HL-60 (cell line): ENCODE results near the gene MYB.

Source experiments
- POLR2AphosphoS5 ChIP-seq: IDR thresholded peaks from 2 replicates; pipeline ENCODE4 v1.6.1; 2012; ENCODE audit warnings: low read depth
- SPI1 ChIP-seq: IDR thresholded peaks from 2 replicates; pipeline ENCODE4 v1.6.1; 2012; ENCODE audit warnings: low read depth, mild to moderate bottlenecking, borderline replicate concordance
- TF ChIP-seq, protein P1 (sequence below): IDR thresholded peaks from one replicate; pipeline ENCODE4 v1.5.1; 2011; ENCODE audit warnings: low read length, control low read depth, inconsistent platforms; ENCODE audit not compliant: insufficient read depth
- TF ChIP-seq, protein P2 (sequence below): IDR thresholded peaks from 2 replicates; pipeline ENCODE4 v1.6.1; 2012; ENCODE audit warnings: low read depth; ENCODE audit not compliant: insufficient replicate concordance

DNA sequence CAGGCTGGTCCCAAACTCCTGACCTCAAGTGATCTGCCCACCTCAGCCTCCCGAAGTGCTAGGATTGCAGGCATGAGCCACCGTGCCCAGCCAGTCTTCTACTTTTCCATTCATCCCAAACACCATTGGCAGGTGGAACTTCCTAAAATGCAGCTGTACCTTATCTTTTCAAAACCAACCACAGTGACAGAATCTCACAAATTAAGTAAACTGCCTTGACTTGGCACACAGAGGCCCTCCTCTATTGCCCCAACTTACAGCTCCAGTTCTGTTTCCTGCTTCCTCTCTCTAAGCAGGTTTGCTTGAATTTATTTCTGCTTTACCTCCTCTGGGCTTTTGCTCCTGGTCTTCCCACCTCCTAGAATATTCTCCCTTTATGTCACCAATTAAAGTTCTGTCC, 7.6 kb downstream of the MYB start:
- TF ChIP-seq, protein P1, sequence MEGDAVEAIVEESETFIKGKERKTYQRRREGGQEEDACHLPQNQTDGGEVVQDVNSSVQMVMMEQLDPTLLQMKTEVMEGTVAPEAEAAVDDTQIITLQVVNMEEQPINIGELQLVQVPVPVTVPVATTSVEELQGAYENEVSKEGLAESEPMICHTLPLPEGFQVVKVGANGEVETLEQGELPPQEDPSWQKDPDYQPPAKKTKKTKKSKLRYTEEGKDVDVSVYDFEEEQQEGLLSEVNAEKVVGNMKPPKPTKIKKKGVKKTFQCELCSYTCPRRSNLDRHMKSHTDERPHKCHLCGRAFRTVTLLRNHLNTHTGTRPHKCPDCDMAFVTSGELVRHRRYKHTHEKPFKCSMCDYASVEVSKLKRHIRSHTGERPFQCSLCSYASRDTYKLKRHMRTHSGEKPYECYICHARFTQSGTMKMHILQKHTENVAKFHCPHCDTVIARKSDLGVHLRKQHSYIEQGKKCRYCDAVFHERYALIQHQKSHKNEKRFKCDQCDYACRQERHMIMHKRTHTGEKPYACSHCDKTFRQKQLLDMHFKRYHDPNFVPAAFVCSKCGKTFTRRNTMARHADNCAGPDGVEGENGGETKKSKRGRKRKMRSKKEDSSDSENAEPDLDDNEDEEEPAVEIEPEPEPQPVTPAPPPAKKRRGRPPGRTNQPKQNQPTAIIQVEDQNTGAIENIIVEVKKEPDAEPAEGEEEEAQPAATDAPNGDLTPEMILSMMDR, result no peak
- TF ChIP-seq SPI1, result peak; percentile 67; the same call in 1 of the 2 replicates
- TF ChIP-seq POLR2AphosphoS5, result peak; percentile 53; the same call in 1 of the 2 replicates
- TF ChIP-seq, protein P2, sequence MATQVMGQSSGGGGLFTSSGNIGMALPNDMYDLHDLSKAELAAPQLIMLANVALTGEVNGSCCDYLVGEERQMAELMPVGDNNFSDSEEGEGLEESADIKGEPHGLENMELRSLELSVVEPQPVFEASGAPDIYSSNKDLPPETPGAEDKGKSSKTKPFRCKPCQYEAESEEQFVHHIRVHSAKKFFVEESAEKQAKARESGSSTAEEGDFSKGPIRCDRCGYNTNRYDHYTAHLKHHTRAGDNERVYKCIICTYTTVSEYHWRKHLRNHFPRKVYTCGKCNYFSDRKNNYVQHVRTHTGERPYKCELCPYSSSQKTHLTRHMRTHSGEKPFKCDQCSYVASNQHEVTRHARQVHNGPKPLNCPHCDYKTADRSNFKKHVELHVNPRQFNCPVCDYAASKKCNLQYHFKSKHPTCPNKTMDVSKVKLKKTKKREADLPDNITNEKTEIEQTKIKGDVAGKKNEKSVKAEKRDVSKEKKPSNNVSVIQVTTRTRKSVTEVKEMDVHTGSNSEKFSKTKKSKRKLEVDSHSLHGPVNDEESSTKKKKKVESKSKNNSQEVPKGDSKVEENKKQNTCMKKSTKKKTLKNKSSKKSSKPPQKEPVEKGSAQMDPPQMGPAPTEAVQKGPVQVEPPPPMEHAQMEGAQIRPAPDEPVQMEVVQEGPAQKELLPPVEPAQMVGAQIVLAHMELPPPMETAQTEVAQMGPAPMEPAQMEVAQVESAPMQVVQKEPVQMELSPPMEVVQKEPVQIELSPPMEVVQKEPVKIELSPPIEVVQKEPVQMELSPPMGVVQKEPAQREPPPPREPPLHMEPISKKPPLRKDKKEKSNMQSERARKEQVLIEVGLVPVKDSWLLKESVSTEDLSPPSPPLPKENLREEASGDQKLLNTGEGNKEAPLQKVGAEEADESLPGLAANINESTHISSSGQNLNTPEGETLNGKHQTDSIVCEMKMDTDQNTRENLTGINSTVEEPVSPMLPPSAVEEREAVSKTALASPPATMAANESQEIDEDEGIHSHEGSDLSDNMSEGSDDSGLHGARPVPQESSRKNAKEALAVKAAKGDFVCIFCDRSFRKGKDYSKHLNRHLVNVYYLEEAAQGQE, result no peak
